ENCODE measurements around the gene NXNL2.

NXNL2 gene

GRCh38 chr9:88531920-88532698 lies 2.9 kb upstream of the NXNL2 start:
- no peak for DNase-seq (ENCODE audit: low read depth in 4 of 4, low spot score in 1 of 4)

- no peak for DNase-seq (ENCODE audit: low read depth in 4 of 4, low spot score in 1 of 4)
These were observed 975 bp upstream of the NXNL2 start for GRCh38 chr9:88533951-88534455.

- DNase-seq (ENCODE audit: low read depth in 4 of 4, low spot score in 1 of 4): no peak
These were observed 446 bp downstream of the NXNL2 start for GRCh38 chr9:88535226-88536022.

DNA sequence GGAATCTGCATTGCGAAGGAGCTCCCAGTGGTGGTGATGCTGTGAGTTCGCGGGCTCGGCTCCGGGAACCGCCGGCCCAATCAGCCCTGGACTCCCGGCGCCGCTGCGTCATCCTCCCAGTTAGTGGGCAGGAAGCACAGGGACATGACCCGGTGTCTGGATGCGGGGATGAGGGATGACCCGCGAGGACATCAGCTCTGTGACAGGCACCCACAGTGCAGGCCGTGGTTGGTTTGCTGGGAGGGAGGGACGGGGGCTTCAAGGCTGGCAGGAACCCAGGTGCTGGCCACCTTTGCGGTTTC lies 996 bp downstream of the NXNL2 start:
- no peak for DNase-seq (ENCODE audit: low read depth in 4 of 4, low spot score in 1 of 4)

- no peak for DNase-seq (ENCODE audit: low read depth in 4 of 4, low spot score in 1 of 4)
These were observed 2.2 kb downstream of the NXNL2 start for GRCh38 chr9:88536951-88537760.

DNA sequence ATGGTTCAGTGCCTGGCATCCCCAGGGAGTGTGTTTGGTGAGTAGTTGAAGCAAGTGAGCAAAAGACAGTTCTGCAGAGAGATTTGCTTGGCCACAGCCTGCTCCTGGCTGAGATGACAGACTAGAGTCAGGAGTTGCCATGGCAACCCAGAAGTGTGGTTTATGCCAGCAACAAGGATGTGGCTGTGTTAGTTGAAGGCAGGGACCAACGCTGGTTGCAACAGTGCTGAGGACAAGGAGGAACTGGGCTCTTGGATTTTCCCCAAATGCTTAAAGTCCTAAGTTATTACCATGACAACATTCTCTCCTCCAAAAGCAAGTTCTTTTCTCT lies 2.7 kb downstream of the NXNL2 start:
- DNase-seq (ENCODE audit: low read depth in 4 of 4, low spot score in 1 of 4): no peak

DNA sequence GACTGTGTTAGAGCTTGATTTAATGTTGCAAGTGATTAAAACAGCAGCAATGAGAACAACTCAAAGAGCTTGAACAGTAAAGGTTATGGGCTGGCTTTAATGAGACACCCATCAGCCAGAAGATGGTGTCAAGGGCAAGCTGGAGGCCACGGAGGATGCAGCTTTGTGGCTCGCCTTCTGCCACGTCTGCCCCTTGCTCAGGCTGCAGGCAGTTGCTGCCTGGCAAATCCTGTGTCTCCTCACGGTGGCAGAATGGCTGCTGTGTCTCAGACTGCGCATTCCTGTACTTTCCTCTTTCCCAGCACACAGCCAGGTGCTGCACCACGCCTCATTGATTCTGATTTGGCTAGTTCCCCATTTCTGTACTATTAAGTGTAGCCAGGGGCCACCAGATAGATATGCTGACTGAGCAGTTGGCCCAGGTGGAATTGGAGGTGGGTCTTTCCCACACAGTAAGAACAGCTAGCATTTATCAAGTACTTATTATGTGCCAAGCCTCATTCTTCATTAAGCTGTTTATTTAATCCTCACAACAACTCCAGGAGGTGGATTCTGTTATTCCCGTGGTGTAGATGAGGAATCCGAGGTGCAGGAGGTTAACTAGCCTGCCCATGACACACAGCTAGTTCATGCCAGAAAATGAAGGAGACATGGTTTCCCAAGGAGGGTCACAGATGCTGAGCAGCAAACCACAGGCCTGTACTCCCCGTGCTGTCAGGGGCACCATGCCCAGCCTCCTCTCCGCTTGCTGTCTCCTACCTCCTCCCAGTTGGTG lies 3.5 kb downstream of the NXNL2 start:
- no peak for DNase-seq (ENCODE audit: low read depth in 4 of 4, low spot score in 1 of 4)

- no peak for DNase-seq (ENCODE audit: low read depth in 4 of 4, low spot score in 1 of 4)
These were observed 4.3 kb downstream of the NXNL2 start for GRCh38 chr9:88539246-88539645.

- no peak for DNase-seq (ENCODE audit: low read depth in 4 of 4, low spot score in 1 of 4)
These were observed 5.3 kb downstream of the NXNL2 start for GRCh38 chr9:88540251-88540763.

DNA sequence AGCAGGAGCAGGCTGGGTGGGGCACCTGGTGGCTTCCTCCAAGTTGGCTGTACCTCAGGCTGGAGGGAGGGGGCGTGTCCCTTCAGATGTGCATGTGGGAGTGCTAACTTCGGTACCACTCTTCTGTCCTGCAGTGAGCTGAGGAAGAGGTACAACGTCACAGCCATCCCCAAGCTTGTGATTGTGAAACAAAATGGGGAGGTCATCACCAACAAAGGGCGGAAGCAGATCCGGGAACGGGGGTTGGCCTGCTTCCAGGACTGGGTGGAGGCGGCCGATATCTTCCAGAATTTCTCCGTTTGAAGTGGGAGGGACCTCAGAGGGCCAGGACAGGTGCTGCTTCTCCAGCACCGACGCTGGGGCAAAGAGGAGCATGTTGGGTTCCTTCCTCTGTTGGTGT lies 9.3 kb downstream of the NXNL2 start:
- no peak for DNase-seq (ENCODE audit: low read depth in 4 of 4, low spot score in 1 of 4)

DNA sequence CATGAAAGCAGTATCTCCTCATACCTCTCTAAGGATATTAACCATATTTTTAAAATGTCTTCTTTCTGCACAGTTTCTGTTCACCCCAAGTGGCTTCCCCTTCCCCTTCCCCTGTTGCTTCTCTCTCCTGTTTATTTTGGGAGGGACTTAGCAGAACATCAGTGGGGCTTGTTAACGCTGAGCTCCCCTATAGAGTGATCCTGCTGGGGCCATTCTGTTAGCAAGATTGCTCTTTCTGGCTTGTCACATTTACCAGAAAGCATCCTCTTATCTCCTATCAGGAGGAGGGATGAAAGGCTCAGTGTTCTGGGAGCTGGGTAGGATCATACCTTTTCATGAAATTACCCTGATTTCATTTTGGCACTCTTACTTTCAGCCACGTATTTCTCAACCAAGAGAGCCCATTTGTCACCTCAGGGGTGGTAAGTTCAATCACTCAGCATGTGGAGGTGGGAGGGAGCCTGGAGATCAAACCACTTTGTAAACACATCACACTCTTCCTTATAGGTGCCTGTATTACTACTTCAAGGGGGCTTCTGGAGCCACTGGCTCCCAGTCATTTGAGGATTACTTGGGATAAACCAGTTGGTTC lies 16.7 kb downstream of the NXNL2 start:
- DNase-seq (ENCODE audit: low read depth in 4 of 4, low spot score in 1 of 4): no peak

GRCh38 chr9:88553350-88553749 lies 18.4 kb downstream of the NXNL2 start:
- no peak for DNase-seq (ENCODE audit: low read depth in 4 of 4, low spot score in 1 of 4)

DNA sequence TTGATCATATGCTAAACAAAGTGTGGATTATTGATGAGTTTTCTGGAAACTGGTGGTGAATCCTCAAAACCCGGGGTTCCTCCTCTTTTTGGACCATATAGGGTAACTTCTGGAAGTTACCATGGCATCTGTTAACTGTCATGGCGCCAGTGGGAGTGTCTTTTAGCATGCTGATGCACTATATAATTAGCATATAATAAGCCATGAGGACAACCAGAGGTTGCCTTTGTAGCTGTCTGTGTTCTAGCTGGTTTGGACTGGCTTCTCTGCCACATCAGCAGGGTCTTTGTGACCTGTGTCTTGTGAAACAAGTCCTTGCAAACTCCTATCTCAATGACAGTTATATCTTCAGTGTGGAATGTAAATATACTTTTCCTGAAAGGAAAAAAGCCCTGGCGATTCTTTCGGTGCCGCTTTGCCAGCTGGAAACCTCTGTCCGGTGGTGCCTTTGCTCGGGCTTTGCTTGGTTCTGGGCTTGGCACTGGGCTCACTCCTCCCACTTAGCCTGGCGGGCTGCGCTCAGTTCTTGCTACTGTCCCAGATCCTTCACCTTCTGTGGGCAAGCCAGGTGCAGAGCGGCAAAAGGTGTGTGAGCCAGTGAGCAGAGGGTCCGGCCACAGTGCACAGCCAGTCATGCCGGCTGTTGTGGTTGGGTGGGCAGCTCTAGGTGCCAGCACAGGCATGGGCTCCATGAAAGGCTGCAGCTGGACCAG lies 20.4 kb downstream of the NXNL2 start:
- DNase-seq (ENCODE audit: low read depth in 4 of 4, low spot score in 1 of 4): no peak

DNA sequence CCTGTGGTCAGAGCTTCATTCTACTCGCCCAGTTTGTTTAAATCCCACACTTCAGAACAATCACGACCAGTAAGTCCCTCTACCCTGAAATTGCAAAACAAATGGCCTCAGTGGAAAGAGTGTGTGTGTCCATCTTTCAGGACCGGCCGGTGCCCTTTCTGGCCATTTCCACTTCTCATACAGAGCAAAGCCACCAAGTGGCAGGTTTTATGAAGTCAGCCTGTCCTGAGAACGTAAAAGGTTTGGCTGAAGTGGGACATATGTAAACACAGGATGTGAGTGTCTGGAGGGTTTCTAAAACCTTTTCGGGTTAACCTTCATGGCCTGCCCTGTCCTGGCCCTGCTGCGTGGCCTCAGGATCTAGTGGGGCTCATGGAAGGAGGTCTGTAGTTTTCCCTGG lies 24.7 kb downstream of the NXNL2 start:
- no peak for DNase-seq (ENCODE audit: low read depth in 4 of 4, low spot score in 1 of 4)

GRCh38 chr9:88567870-88568269 lies 32.9 kb downstream of the NXNL2 start:
- no peak for DNase-seq (ENCODE audit: low read depth in 4 of 4, low spot score in 1 of 4)

GRCh38 chr9:88571419-88571818 lies 36.4 kb downstream of the NXNL2 start:
- DNase-seq (ENCODE audit: low read depth in 4 of 4, low spot score in 1 of 4): no peak

GRCh38 chr9:88572684-88573083 lies 37.7 kb downstream of the NXNL2 start:
- no peak for DNase-seq (ENCODE audit: low read depth in 4 of 4, low spot score in 1 of 4)

DNA sequence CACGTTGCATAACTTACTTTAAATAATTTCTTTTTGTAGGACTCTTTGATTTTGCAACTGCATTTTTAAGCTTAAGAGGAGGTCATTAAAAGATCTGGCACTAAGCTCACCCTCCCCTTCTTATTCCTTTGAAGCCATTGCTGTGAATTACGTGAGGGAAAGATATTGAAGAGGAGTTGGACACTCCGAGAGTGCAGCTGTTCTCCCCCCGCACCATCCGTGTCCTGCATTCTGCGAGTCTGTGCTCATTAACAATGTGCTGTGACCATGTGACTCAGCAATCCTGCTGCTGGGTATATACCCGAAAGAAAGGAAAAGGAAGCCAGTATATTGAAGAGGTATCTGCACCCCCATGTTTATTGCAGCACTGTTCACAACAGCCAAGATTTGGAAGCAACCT lies 40.0 kb downstream of the NXNL2 start:
- DNase-seq (ENCODE audit: low read depth in 4 of 4, low spot score in 1 of 4): no peak

DNA sequence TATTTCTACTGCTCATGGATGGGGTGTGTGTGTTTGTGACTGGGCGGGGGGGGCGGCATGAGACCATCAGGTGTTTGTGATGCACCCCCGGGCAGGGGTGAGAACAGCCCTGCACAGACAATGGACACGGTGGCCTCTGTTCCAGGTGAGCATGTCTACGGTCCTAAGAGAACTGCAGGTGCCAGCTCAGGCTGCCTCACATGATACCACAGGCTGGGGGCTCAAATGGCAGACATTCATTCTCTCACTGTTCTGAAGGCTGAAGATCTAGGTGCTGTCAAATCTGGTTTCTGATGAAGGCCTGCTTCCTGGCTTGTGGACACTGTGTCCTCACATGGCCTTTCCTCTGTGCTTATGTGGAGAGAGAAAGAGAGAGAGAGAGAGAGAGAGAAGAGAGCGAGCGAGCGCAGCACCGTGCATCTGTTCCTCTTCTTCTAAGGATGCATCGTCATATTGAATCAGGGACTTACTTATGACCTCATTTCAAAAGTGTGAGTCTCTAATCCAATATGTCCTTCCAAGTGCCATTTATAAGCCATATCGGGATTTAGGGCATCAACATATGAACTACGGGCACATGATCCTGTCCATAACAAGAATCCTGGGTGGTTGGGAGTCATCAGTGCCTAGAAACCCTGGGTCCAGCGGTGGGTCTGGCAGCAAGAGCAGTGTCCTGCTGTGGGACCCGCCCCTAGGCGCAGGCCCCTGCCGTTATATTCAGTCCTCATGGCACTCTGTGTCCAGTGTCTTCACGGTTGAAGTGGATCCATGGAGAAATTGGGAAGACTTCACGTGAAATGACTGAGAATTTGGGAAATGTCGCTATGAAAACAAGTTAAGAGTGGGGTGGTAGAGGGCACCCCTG lies 42.5 kb downstream of the NXNL2 start:
- DNase-seq (ENCODE audit: low read depth in 4 of 4, low spot score in 1 of 4): no peak

All from stimulated activated CD4-positive, alpha-beta T cell treated with anti-CD3 and anti-CD28 coated beads, Interleukin-1b, Interleukin-23, amount 100 ng/mL, for 24 hours (primary cell).